H9 (cell line): ENCODE data around the gene FRMD1. TPM values are rescaled to one million over a fixed set of nuclear protein-coding genes. Genes with fewer than 3 reads are reported as not detected.
A peak's percentile ranks its signal among the peaks of the same experiment; 100 is the strongest.

Experiments used
- DNase-seq: peaks from one replicate; pipeline ENCODE4 v3.0.0-alpha.2; 2017
- H2AFZ ChIP-seq: one replicate; pipeline ENCODE4 v1.6.1; 2013; ENCODE audit warnings: mild to moderate bottlenecking, low read length, control low read depth, moderate library complexity
- H2AK5ac ChIP-seq: 2 replicates; pipeline ENCODE4 v1.6.1; 2013; ENCODE audit warnings: low read length, control low read depth, mixed read lengths; ENCODE audit not compliant: insufficient read length
- H2BK120ac ChIP-seq: one replicate; pipeline ENCODE4 v1.6.1; 2013; ENCODE audit warnings: low read depth, mild to moderate bottlenecking, low read length, control low read depth, inconsistent platforms; ENCODE audit not compliant: poor library complexity, severe bottlenecking
- H2BK12ac ChIP-seq: 2 replicates; pipeline ENCODE4 v1.6.1; 2013; ENCODE audit warnings: low read length, control low read depth, mixed read lengths, low read depth; ENCODE audit not compliant: insufficient read length
- H2BK15ac ChIP-seq: 2 replicates; pipeline ENCODE4 v1.6.1; 2013; ENCODE audit warnings: low read depth, low read length, control low read depth
- H2BK20ac ChIP-seq: one replicate; pipeline ENCODE4 v1.6.1; 2013; ENCODE audit warnings: low read depth, mild to moderate bottlenecking, low read length, control low read depth, inconsistent platforms; ENCODE audit not compliant: poor library complexity, severe bottlenecking
- H2BK5ac ChIP-seq: 2 replicates; pipeline ENCODE4 v1.6.1; 2013; ENCODE audit warnings: low read length, control low read depth, mixed read lengths; ENCODE audit not compliant: insufficient read length
- H3K14ac ChIP-seq: 2 replicates; pipeline ENCODE4 v1.6.1; 2013; ENCODE audit warnings: low read length, control low read depth; ENCODE audit not compliant: insufficient read depth
- H3K18ac ChIP-seq: 2 replicates; pipeline ENCODE4 v1.6.1; 2013; ENCODE audit warnings: low read depth, mild to moderate bottlenecking, mixed read lengths, low read length, control low read depth; ENCODE audit not compliant: insufficient read length
- H3K23ac ChIP-seq: 2 replicates; pipeline ENCODE4 v1.6.1; 2013; ENCODE audit warnings: low read length, control low read depth, mixed read lengths, low read depth; ENCODE audit not compliant: insufficient read length
- H3K23me2 ChIP-seq: 2 replicates; pipeline ENCODE4 v1.6.1; 2013; ENCODE audit warnings: low read depth, mild to moderate bottlenecking, mixed read lengths, low read length, control low read depth; ENCODE audit not compliant: insufficient read length, poor library complexity, severe bottlenecking
- H3K27ac ChIP-seq: 2 replicates; pipeline ENCODE4 v1.5.1; 2013; ENCODE audit warnings: low read length, control low read depth, mixed read lengths, low read depth; ENCODE audit not compliant: insufficient read length
- H3K27me3 ChIP-seq: 2 replicates; pipeline ENCODE4 v1.6.1; 2013; ENCODE audit warnings: low read length, control low read depth, inconsistent platforms; ENCODE audit not compliant: insufficient read depth
- H3K4ac ChIP-seq: 2 replicates; pipeline ENCODE4 v1.6.1; 2013; ENCODE audit warnings: low read depth, mild to moderate bottlenecking, control low read depth, inconsistent platforms, low read length, moderate library complexity
- H3K4me1 ChIP-seq: 2 replicates; pipeline ENCODE4 v1.6.1; 2013; ENCODE audit warnings: low read length, control low read depth, inconsistent platforms; ENCODE audit not compliant: insufficient read depth
- H3K4me2 ChIP-seq: 2 replicates; pipeline ENCODE4 v1.6.1; 2013; ENCODE audit warnings: low read length, control low read depth, mixed read lengths; ENCODE audit not compliant: insufficient read length, insufficient read depth
- H3K56ac ChIP-seq: 2 replicates; pipeline ENCODE4 v1.6.1; 2013; ENCODE audit warnings: low read depth, mild to moderate bottlenecking, mixed read lengths, low read length, control low read depth; ENCODE audit not compliant: insufficient read length
- H3K79me1 ChIP-seq: 2 replicates; pipeline ENCODE4 v1.6.1; 2013; ENCODE audit warnings: low read depth, mild to moderate bottlenecking, moderate library complexity, low read length, control low read depth, inconsistent platforms; ENCODE audit not compliant: insufficient read depth, poor library complexity, severe bottlenecking
- H3K79me2 ChIP-seq: 2 replicates; pipeline ENCODE4 v1.6.1; 2013; ENCODE audit warnings: low read length, control low read depth, inconsistent platforms; ENCODE audit not compliant: insufficient read depth
- H3K9ac ChIP-seq: 2 replicates; pipeline ENCODE4 v1.6.1; 2013; ENCODE audit warnings: low read length, control low read depth, mixed read lengths; ENCODE audit not compliant: insufficient read length; ENCODE audit errors: extremely low read depth
- H3K9me3 ChIP-seq: one replicate; pipeline ENCODE4 v1.6.1; 2013; ENCODE audit warnings: low read depth, low read length, inconsistent platforms; ENCODE audit not compliant: control insufficient read depth
- H3T11ph ChIP-seq: one replicate; pipeline ENCODE4 v1.6.1; 2013; ENCODE audit warnings: mild to moderate bottlenecking, low read length, control low read depth, inconsistent platforms
- H4K20me1 ChIP-seq: one replicate; pipeline ENCODE4 v1.6.1; 2013; ENCODE audit not compliant: control insufficient read depth, insufficient read length, insufficient read depth
- H4K5ac ChIP-seq: 2 replicates; pipeline ENCODE4 v1.6.1; 2013; ENCODE audit warnings: low read depth, mild to moderate bottlenecking, mixed read lengths, low read length, control low read depth; ENCODE audit not compliant: insufficient read length
- H4K8ac ChIP-seq: replicated peaks from 2 replicates; pipeline ENCODE4 v1.6.1; 2013; ENCODE audit warnings: low read length, control low read depth, mixed read lengths, low read depth; ENCODE audit not compliant: insufficient read length
- H4K91ac ChIP-seq: 2 replicates; pipeline ENCODE4 v1.6.1; 2013; ENCODE audit warnings: low read depth, mild to moderate bottlenecking, moderate library complexity, mixed read lengths, low read length, control low read depth; ENCODE audit not compliant: insufficient read length
- H3K27ac Mint-ChIP-seq, 3 experiments: 2 replicates in 2 of 3; 3 replicates in 1 of 3; pipeline ENCODE4 v1.8.0; 2020 to 2021; ENCODE audit warnings: mixed read lengths in 3 of 3, mild to moderate bottlenecking in 1 of 3, moderate library complexity in 1 of 3
- H3K27me3 Mint-ChIP-seq: 2 replicates; pipeline ENCODE4 v1.8.0; 2021; ENCODE audit warnings: low read depth, mild to moderate bottlenecking, moderate library complexity, mixed read lengths
- H3K36me3 Mint-ChIP-seq, 3 experiments: 2 replicates in 2 of 3; 3 replicates in 1 of 3; pipeline ENCODE4 v1.8.0; 2020 to 2021; ENCODE audit warnings: low read depth in 3 of 3, mixed read lengths in 3 of 3; ENCODE audit not compliant: insufficient read depth in 1 of 3
- H3K4me1 Mint-ChIP-seq, 2 experiments: 2 replicates each; pipeline ENCODE4 v1.8.0; 2020; ENCODE audit warnings: mixed read lengths in 2 of 2
- H3K4me3 Mint-ChIP-seq, 2 experiments: 2 replicates in 1 of 2; 3 replicates in 1 of 2; pipeline ENCODE4 v1.8.0; 2020 to 2021; ENCODE audit warnings: mild to moderate bottlenecking in 2 of 2, mixed read lengths in 2 of 2, moderate library complexity in 1 of 2
- H3K9me3 Mint-ChIP-seq, 2 experiments: 2 replicates in 1 of 2; 3 replicates in 1 of 2; pipeline ENCODE4 v1.8.0; 2020; ENCODE audit warnings: mild to moderate bottlenecking in 2 of 2, mixed read lengths in 2 of 2, moderate library complexity in 1 of 2
- CTCF ChIP-seq: fragments of 200-600 bp; sonication (generic); conservative IDR thresholded peaks from 3 replicates; pipeline ENCODE4 v1.8.0; 2021; ENCODE audit warnings: antibody characterized with exemption, mild to moderate bottlenecking
- WGBS: extraction: QIAGEN DNeasy Blood & Tissue Kit; methylation state at CpG from one replicate; pipeline ENCODE4 v1.1.7; 2013; ENCODE audit warnings: missing lambda C conversion rate, low lambda C conversion rate, mixed read lengths; ENCODE audit not compliant: insufficient read length; ENCODE audit errors: extremely low coverage; 5-methylcytosine and 5-hydroxymethylcytosine counted together
- total RNA-seq: library from RNA; stranded (reverse); gene quantifications from 2 replicates; pipeline ENCODE4 v1.2.1, GENCODE V29; 2021

The FRMD1 gene
- total RNA-seq, 1 experiment from 2014 or later, result not detected

GRCh38 chr6:168041928-168042327, 37.1 kb downstream of the FRMD1 start:
- no peak overlapping the region for H3K4me3 Mint-ChIP-seq
- peaks cover 16 to 49% (median 31%) of the 10 kb centered on the region in 3 experiments for H3K36me3 Mint-ChIP-seq
- no peak overlapping the region for H4K91ac ChIP-seq
- no peaks in the 10 kb centered on the region for H3K79me1 ChIP-seq
- H3K27ac Mint-ChIP-seq, result no peak overlapping the region
- no peak overlapping the region for H2AFZ ChIP-seq
- DNase-seq, result peak; percentile 28
- H3K9ac ChIP-seq, result no peak overlapping the region
- H2BK5ac ChIP-seq, result no peak overlapping the region
- no peak overlapping the region for H3K56ac ChIP-seq
- no peak overlapping the region for H3K14ac ChIP-seq
- H3K9me3 Mint-ChIP-seq, result peaks cover 42 to 48% of the 10 kb centered on the region in 2 experiments
- H3K4me1 ChIP-seq, result no peaks in the 10 kb centered on the region
- H3T11ph ChIP-seq, result no peak overlapping the region
- no peaks in the 10 kb centered on the region for H3K79me2 ChIP-seq
- peaks cover 32% of the 10 kb centered on the region for H3K9me3 ChIP-seq
- no peaks in the 10 kb centered on the region for H3K27me3 ChIP-seq
- no peak overlapping the region for H2AK5ac ChIP-seq
- H4K5ac ChIP-seq, result no peak overlapping the region
- no peak overlapping the region for H3K4ac ChIP-seq
- no peak overlapping the region for H2BK120ac ChIP-seq
- H2BK12ac ChIP-seq, result no peak overlapping the region
- no peak overlapping the region for H2BK20ac ChIP-seq
- no peak overlapping the region for H4K8ac ChIP-seq
- no peak overlapping the region for H3K27ac ChIP-seq
- H3K4me1 Mint-ChIP-seq, result peaks cover 6% of the 10 kb centered on the region in 2 experiments
- no CpG with 5 or more reads among the region's 15 CpGs for WGBS
- peaks cover 20% of the 10 kb centered on the region for H3K27me3 Mint-ChIP-seq
- no peak overlapping the region for H3K4me2 ChIP-seq
- no peak overlapping the region for H3K18ac ChIP-seq
- H4K20me1 ChIP-seq, result no peaks in the 10 kb centered on the region
- H3K23ac ChIP-seq, result no peak overlapping the region
- H3K23me2 ChIP-seq, result peaks cover 3% of the 10 kb centered on the region
- H2BK15ac ChIP-seq, result no peak overlapping the region
- no peak; the same call in 2 of the 3 replicates for TF ChIP-seq CTCF
